Activated CD4-positive, CD25-positive, alpha-beta regulatory T cell (primary cell): ENCODE data around the gene ATP4B.
"Not testable (repeated sequence)": the region's sequence is repeated elsewhere in the genome, so short reads cannot be mapped to it uniquely, and the experiment has no call there.

Experiments
- DNase-seq, 4 experiments: peaks; one replicate each; lab custom pipeline; 2025; lab: John Stamatoyannopoulos, UW

The ATP4B gene

GRCh38 chr13:113624235-113624587 lies 33.8 kb downstream of the ATP4B start:
- no peak for DNase-seq

- DNase-seq, result no peak
Observed at GRCh38 chr13:113623491-113624234, 34.3 kb downstream of the ATP4B start.

GRCh38 chr13:113622791-113623490 lies 35.1 kb downstream of the ATP4B start:
- no peak for DNase-seq

GRCh38 chr13:113621986-113622550 lies 35.9 kb downstream of the ATP4B start:
- not testable (repeated sequence) for DNase-seq

- DNase-seq, result not testable (repeated sequence)
Observed at GRCh38 chr13:113621498-113621897, 36.5 kb downstream of the ATP4B start.

GRCh38 chr13:113621046-113621445 lies 37.0 kb downstream of the ATP4B start:
- no peak for DNase-seq

- no peak for DNase-seq
Observed at GRCh38 chr13:113620036-113620796, 37.8 kb downstream of the ATP4B start.

- DNase-seq, result no peak
Observed at GRCh38 chr13:113618455-113618854, 39.5 kb downstream of the ATP4B start.

GRCh38 chr13:113617961-113618360 lies 40.0 kb downstream of the ATP4B start:
- DNase-seq, result no peak

- DNase-seq, result no peak
Observed at GRCh38 chr13:113616991-113617749, 40.8 kb downstream of the ATP4B start.

GRCh38 chr13:113616281-113616906 lies 41.6 kb downstream of the ATP4B start:
- no peak for DNase-seq

- no peak for DNase-seq
Observed at GRCh38 chr13:113613789-113614379, 44.1 kb downstream of the ATP4B start.

- no peak for DNase-seq
Observed at GRCh38 chr13:113612607-113613006, 45.4 kb downstream of the ATP4B start.

- no peak for DNase-seq
Observed at GRCh38 chr13:113611996-113612395, 46.0 kb downstream of the ATP4B start.

GRCh38 chr13:113610266-113610665 lies 47.7 kb downstream of the ATP4B start:
- no peak for DNase-seq

- no peak for DNase-seq
Observed at GRCh38 chr13:113609616-113610015, 48.4 kb downstream of the ATP4B start.

- DNase-seq, result no peak
Observed at GRCh38 chr13:113608967-113609533, 48.9 kb downstream of the ATP4B start.

- DNase-seq, result no peak
Observed at GRCh38 chr13:113607889-113608635, 49.9 kb downstream of the ATP4B start.

- DNase-seq, result no peak
Observed at GRCh38 chr13:113607056-113607888, 50.7 kb downstream of the ATP4B start.
